Smooth muscle cell (in vitro differentiated cells): ENCODE measurements around the gene EFCAB9. TPM values are rescaled to one million over a fixed set of nuclear protein-coding genes. Genes with fewer than 3 reads are reported as not detected.

Experiments used
- DNase-seq: peaks from one replicate; lab custom pipeline; 2025; ENCODE audit not compliant: unreplicated experiment; lab: John Stamatoyannopoulos, UW
- H2AFZ ChIP-seq: fragments of 200-600 bp; sonication (generic); 2 replicates; pipeline ENCODE4 v1.6.0; 2016; ENCODE audit warnings: antibody characterized with exemption, low read depth, mild to moderate bottlenecking
- H3F3A ChIP-seq: fragments of 200-600 bp; sonication (generic); 2 replicates; pipeline ENCODE4 v1.6.0; 2017; ENCODE audit warnings: antibody characterized with exemption, low read depth
- H3K27ac ChIP-seq: fragments of 200-600 bp; sonication (generic); 2 replicates; pipeline ENCODE4 v1.5.1; 2016; ENCODE audit warnings: low read depth, mild to moderate bottlenecking
- H3K27me3 ChIP-seq: fragments of 200-600 bp; sonication (generic); 2 replicates; pipeline ENCODE4 v1.6.1; 2016; ENCODE audit warnings: low read depth, mild to moderate bottlenecking
- H3K36me3 ChIP-seq: fragments of 200-600 bp; sonication (generic); 2 replicates; pipeline ENCODE4 v1.5.1; 2016; ENCODE audit warnings: low read depth
- H3K4me1 ChIP-seq: fragments of 200-600 bp; sonication (generic); 2 replicates; pipeline ENCODE4 v1.5.1; 2016; ENCODE audit warnings: low read depth
- H3K4me2 ChIP-seq: fragments of 200-600 bp; sonication (generic); 2 replicates; pipeline ENCODE4 v1.6.0; 2016; ENCODE audit warnings: mild to moderate bottlenecking
- H3K4me3 ChIP-seq: fragments of 200-600 bp; sonication (generic); 2 replicates; pipeline ENCODE4 v1.5.1; 2016; ENCODE audit warnings: mild to moderate bottlenecking
- H3K79me2 ChIP-seq: fragments of 200-600 bp; sonication (generic); 2 replicates; pipeline ENCODE4 v1.6.0; 2016; ENCODE audit warnings: low read depth, mild to moderate bottlenecking
- H3K9ac ChIP-seq: fragments of 200-600 bp; sonication (generic); 2 replicates; pipeline ENCODE4 v1.6.0; 2016; ENCODE audit warnings: low read depth
- H3K9me3 ChIP-seq: fragments of 200-600 bp; sonication (generic); replicated peaks from 2 replicates; pipeline ENCODE4 v1.5.1; 2016; ENCODE audit warnings: low read depth
- H4K20me1 ChIP-seq: fragments of 200-600 bp; sonication (generic); 2 replicates; pipeline ENCODE4 v1.6.0; 2016; ENCODE audit warnings: low read depth
- CTCF ChIP-seq: fragments of 200-600 bp; sonication (generic); IDR thresholded peaks from 2 replicates; pipeline ENCODE4 v1.5.1; 2017; ENCODE audit warnings: borderline replicate concordance, mild to moderate bottlenecking, antibody characterized with exemption; ENCODE audit not compliant: insufficient read depth, poor library complexity, severe bottlenecking
- WGBS: methylation state at CpG from one replicate; pipeline ENCODE4 v1.1.7; 2016; ENCODE audit warnings: low lambda C conversion rate; 5-methylcytosine and 5-hydroxymethylcytosine counted together
- polyA plus RNA-seq: library from polyadenylated mRNA; unstranded; fragments of >200 nt; fragmentation: Nextera tagmentation; extraction: Ambion mirVana; gene quantifications from 2 replicates; pipeline ENCODE4 v1.2.1, GENCODE V29; 2016
- total RNA-seq: library from RNA; depleted of rRNA; stranded (reverse); fragments of >200 nt; gene quantifications from 2 replicates; pipeline ENCODE4 v1.2.3, GENCODE V29; 2014

EFCAB9 gene
- total and polyA plus RNA-seq, 2 experiments from 2014 or later: not detected

GRCh38 chr5:172216345-172216744 is 22.4 kb downstream of the EFCAB9 start:
- Histone ChIP-seq H3F3A (no peaks in the 10 kb centered on the region), H3K4me2 (no peak overlapping the region), H3K79me2 (peaks cover 44% of the 10 kb centered on the region), H3K27ac (no peak overlapping the region), H3K9me3 (no peaks in the 10 kb centered on the region), H4K20me1 (peaks cover 72% of the 10 kb centered on the region), H3K36me3 (peaks cover 5% of the 10 kb centered on the region), H3K4me1 (no peaks in the 10 kb centered on the region), H3K27me3 (no peaks in the 10 kb centered on the region), H2AFZ (no peak overlapping the region), H3K9ac (no peak overlapping the region), H3K4me3 (no peak overlapping the region)
- no peak for TF ChIP-seq CTCF
- DNase-seq: no peak
- WGBS: 86% methylated on average over 3 of the region's 3 CpGs

GRCh38 chr5:172219296-172219695 is 25.3 kb downstream of the EFCAB9 start:
- no peak for DNase-seq
- peaks cover 5% of the 10 kb centered on the region for H3K36me3 ChIP-seq
- H3K4me2 ChIP-seq: no peak overlapping the region
- H4K20me1 ChIP-seq: peaks cover 48% of the 10 kb centered on the region
- no peak overlapping the region for H3K4me3 ChIP-seq
- no peaks in the 10 kb centered on the region for H3K9me3 ChIP-seq
- H3K4me1 ChIP-seq: peaks cover 3% of the 10 kb centered on the region
- WGBS: 94% methylated on average over 2 of the region's 2 CpGs
- no peak for TF ChIP-seq CTCF
- peaks cover 56% of the 10 kb centered on the region for H3K79me2 ChIP-seq
- H2AFZ ChIP-seq: no peak overlapping the region
- no peak overlapping the region for H3K27ac ChIP-seq
- no peaks in the 10 kb centered on the region for H3F3A ChIP-seq
- H3K27me3 ChIP-seq: no peaks in the 10 kb centered on the region
- no peak overlapping the region for H3K9ac ChIP-seq

- H3K36me3 ChIP-seq: peaks cover 5% of the 10 kb centered on the region
- H2AFZ ChIP-seq: no peak overlapping the region
- H3K9me3 ChIP-seq: no peaks in the 10 kb centered on the region
- 95% methylated on average over 10 of the region's 10 CpGs for WGBS
- H3K27ac ChIP-seq: no peak overlapping the region
- peaks cover 17% of the 10 kb centered on the region for H3K4me1 ChIP-seq
- no peaks in the 10 kb centered on the region for H3F3A ChIP-seq
- no peak overlapping the region for H3K4me3 ChIP-seq
- no peak for DNase-seq
- no peak overlapping the region for H3K9ac ChIP-seq
- H4K20me1 ChIP-seq: peaks cover 22% of the 10 kb centered on the region
- peaks cover 36% of the 10 kb centered on the region for H3K79me2 ChIP-seq
- H3K27me3 ChIP-seq: no peaks in the 10 kb centered on the region
- no peak overlapping the region for H3K4me2 ChIP-seq
- no peak for TF ChIP-seq CTCF
These were observed 30.2 kb downstream of the EFCAB9 start for GRCh38 chr5:172223901-172224873.
